ENCODE measurements around the gene PARP8. TPM values are rescaled to one million over a fixed set of nuclear protein-coding genes. Genes with fewer than 3 reads are reported as not detected.

The PARP8 gene
- total RNA-seq, 4 donors from 2014 or later = 12.0 to 34.7 (median 25.3) TPM

GRCh38 chr5:50863534-50864170, 197.2 kb downstream of the PARP8 start:
- Histone ChIP-seq H3K4me3 (no peak overlapping the region), H3K9me3 (no peaks in the 10 kb centered on the region), H3K27ac (no peak overlapping the region), H3K27me3 (no peaks in the 10 kb centered on the region), H3K4me1 (no peaks in the 10 kb centered on the region), H3K36me3 (no peaks in the 10 kb centered on the region)
- TF ChIP-seq POLR2A (IDR thresholded peaks at IDR 0.05) = no peak
- no peak for TF ChIP-seq CTCF (IDR thresholded peaks at IDR 0.05)
- DNase-seq = no peak

GRCh38 chr5:50864466-50864865, 198.0 kb downstream of the PARP8 start:
- TF ChIP-seq CTCF (IDR thresholded peaks at IDR 0.05) (no peak), POLR2A (IDR thresholded peaks at IDR 0.05) (no peak)
- no peaks in the 10 kb centered on the region for H3K9me3 ChIP-seq
- no peaks in the 10 kb centered on the region for H3K36me3 ChIP-seq
- H3K27ac ChIP-seq = no peak overlapping the region
- H3K27me3 ChIP-seq = no peaks in the 10 kb centered on the region
- H3K4me1 ChIP-seq = no peaks in the 10 kb centered on the region
- DNase-seq = no peak
- no peak overlapping the region for H3K4me3 ChIP-seq

- H3K9me3 ChIP-seq = no peaks in the 10 kb centered on the region
These were observed 200.0 kb downstream of the PARP8 start for GRCh38 chr5:50866415-50866814.

DNA sequence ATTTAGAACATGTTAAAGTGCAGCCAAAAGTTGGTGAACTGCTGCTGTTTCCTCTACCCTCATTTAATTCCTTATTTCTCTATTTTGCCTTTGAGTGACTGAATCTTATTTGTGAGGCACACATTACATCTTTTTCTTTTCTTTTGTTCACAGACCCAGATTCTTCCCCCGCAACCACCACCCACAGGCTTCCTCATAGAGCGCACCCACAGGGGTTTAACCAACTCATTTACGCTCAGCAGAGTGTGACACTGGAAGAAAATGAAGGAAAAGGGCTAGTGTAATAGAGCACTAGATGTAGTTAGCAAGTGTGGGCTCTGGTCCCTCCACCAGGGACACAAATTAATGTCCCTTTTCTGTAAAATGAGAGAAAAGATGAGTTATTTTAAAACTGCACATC, 200.7 kb downstream of the PARP8 start:
- H3K36me3 ChIP-seq = no peaks in the 10 kb centered on the region
- no peak overlapping the region for H3K4me3 ChIP-seq
- TF ChIP-seq CTCF (IDR thresholded peaks at IDR 0.05) = no peak
- TF ChIP-seq POLR2A (IDR thresholded peaks at IDR 0.05) = no peak
- no peaks in the 10 kb centered on the region for H3K9me3 ChIP-seq
- DNase-seq = no peak
- H3K27ac ChIP-seq = no peak overlapping the region
- no peaks in the 10 kb centered on the region for H3K27me3 ChIP-seq
- H3K4me1 ChIP-seq = no peaks in the 10 kb centered on the region

More at GRCh38 chr5:50866415-50866814, 200.0 kb downstream of the PARP8 start:
- no peak overlapping the region for H3K27ac ChIP-seq
- no peaks in the 10 kb centered on the region for H3K4me1 ChIP-seq
- no peak for TF ChIP-seq CTCF (IDR thresholded peaks at IDR 0.05)
- TF ChIP-seq POLR2A (IDR thresholded peaks at IDR 0.05) = no peak
- H3K27me3 ChIP-seq = no peaks in the 10 kb centered on the region
- no peaks in the 10 kb centered on the region for H3K36me3 ChIP-seq
- DNase-seq = no peak
- H3K4me3 ChIP-seq = no peak overlapping the region

- no peak overlapping the region for H3K27ac ChIP-seq
- H3K4me3 ChIP-seq = no peak overlapping the region
- H3K4me1 ChIP-seq = no peaks in the 10 kb centered on the region
- no peak for DNase-seq
- no peak for TF ChIP-seq POLR2A (IDR thresholded peaks at IDR 0.05)
- no peak for TF ChIP-seq CTCF (IDR thresholded peaks at IDR 0.05)
- H3K9me3 ChIP-seq = no peaks in the 10 kb centered on the region
- no peaks in the 10 kb centered on the region for H3K27me3 ChIP-seq
- no peaks in the 10 kb centered on the region for H3K36me3 ChIP-seq
These were observed 207.3 kb downstream of the PARP8 start for GRCh38 chr5:50873595-50874277.

Data from Peyer's patch (tissue), 4 donors.